ENCODE data around the gene CTDSP1. TPM values are rescaled to one million over a fixed set of nuclear protein-coding genes. Genes with fewer than 3 reads are reported as not detected.
A peak's percentile ranks its signal among the peaks of the same experiment; 100 is the strongest.

The CTDSP1 gene
- total and polyA plus RNA-seq, 3 donors from 2014 or later, result 60.7 to 87.3 (median 65.2) TPM

GRCh38 chr2:218392891-218393462, 6.7 kb upstream of the CTDSP1 start:
- Histone ChIP-seq H3K9me3 (no peaks in the 10 kb centered on the region), H3K4me3 (no peak overlapping the region), H3K27me3 (no peaks in the 10 kb centered on the region), H3K27ac (no peak overlapping the region), H3K36me3 (ENCODE audit: low read depth, missing control alignments) (no peaks in the 10 kb centered on the region), H3K4me1 (peaks cover 19% of the 10 kb centered on the region)
- TF ChIP-seq POLR2A (IDR thresholded peaks at IDR 0.05) (no peak), CTCF (IDR thresholded peaks at IDR 0.05) (no peak)
- no peak for DNase-seq
- 82 to 84% methylated on average over 7 to 16 of the region's 16 CpGs for WGBS, 2 donors
- intact Hi-C loops (cut with DNase I; ENCODE audit: low total_unique reads), result no loop called here

GRCh38 chr2:218393750-218394290, 5.8 kb upstream of the CTDSP1 start:
- TF ChIP-seq CTCF (IDR thresholded peaks at IDR 0.05) (no peak), POLR2A (IDR thresholded peaks at IDR 0.05) (no peak)
- 80 to 81% methylated on average over 6 to 8 of the region's 8 CpGs for WGBS, 2 donors
- DNase-seq, result no peak
- Histone ChIP-seq H3K27me3 (no peaks in the 10 kb centered on the region), H3K36me3 (ENCODE audit: low read depth, missing control alignments) (no peaks in the 10 kb centered on the region), H3K27ac (no peak overlapping the region), H3K4me1 (peaks cover 22% of the 10 kb centered on the region), H3K4me3 (no peak overlapping the region), H3K9me3 (no peaks in the 10 kb centered on the region)
- intact Hi-C loops (cut with DNase I; ENCODE audit: low total_unique reads), result no loop called here

GRCh38 chr2:218394298-218395089, 5.2 kb upstream of the CTDSP1 start:
- TF ChIP-seq CTCF (IDR thresholded peaks at IDR 0.05), result no peak
- TF ChIP-seq POLR2A (IDR thresholded peaks at IDR 0.05), result no peak

GRCh38 chr2:218395090-218395444, 4.6 kb upstream of the CTDSP1 start:
- DNase-seq, result no peak
- Histone ChIP-seq H3K4me3 (peak overlapping the region in 1 of 2 donors; percentile 97), H3K27ac (peak overlapping the region in 1 of 2 donors; percentile 99), H3K36me3 (ENCODE audit: low read depth, missing control alignments) (no peaks in the 10 kb centered on the region), H3K9me3 (no peaks in the 10 kb centered on the region), H3K4me1 (peaks cover 22% of the 10 kb centered on the region), H3K27me3 (no peaks in the 10 kb centered on the region)
- TF ChIP-seq CTCF (IDR thresholded peaks at IDR 0.05), result no peak
- no peak for TF ChIP-seq POLR2A (IDR thresholded peaks at IDR 0.05)
- intact Hi-C loops (cut with DNase I; ENCODE audit: low total_unique reads), result loop anchor here (5.0 kb wide), 1 partner anchor 103 kb away; the partner anchor contains the start of gene TMBIM1
- 71 to 93% methylated on average over 6 of the region's 6 CpGs for WGBS, 2 donors

More at GRCh38 chr2:218394298-218395089, 5.2 kb upstream of the CTDSP1 start:
- Histone ChIP-seq H3K27ac (no peak overlapping the region), H3K36me3 (ENCODE audit: low read depth, missing control alignments) (no peaks in the 10 kb centered on the region), H3K4me3 (no peak overlapping the region), H3K4me1 (peaks cover 22% of the 10 kb centered on the region), H3K9me3 (no peaks in the 10 kb centered on the region), H3K27me3 (no peaks in the 10 kb centered on the region)
- 78 to 81% methylated on average over 10 to 13 of the region's 13 CpGs for WGBS, 2 donors
- intact Hi-C loops (cut with DNase I; ENCODE audit: low total_unique reads), result loop anchor here (5.0 kb wide), 1 partner anchor 102 kb away; the partner anchor contains the start of gene TMBIM1
- no peak for DNase-seq

Measured in testis (tissue), 3 donors.